Stimulated activated CD8-positive, alpha-beta memory T cell treated with anti-CD3 and anti-CD28 coated beads, Interleukin-2, amount 100 ng/mL, for 1 hour (primary cell): ENCODE measurements around the gene TRIM39.
"Not testable (repeated sequence)": the region's sequence is repeated elsewhere in the genome, so short reads cannot be mapped to it uniquely, and the experiment has no call there.

Source experiments
- DNase-seq, 2 donors: peaks; one replicate each; pipeline ENCODE4 v3.0.0-alpha.2; 2020; ENCODE audit warnings: low read depth in 2 of 2

The TRIM39 gene

GRCh38 chr6:30361661-30362060 lies 34.9 kb downstream of the TRIM39 start:
- DNase-seq = no peak

- no peak for DNase-seq
Measured at GRCh38 chr6:30363459-30363858, 36.7 kb downstream of the TRIM39 start.

GRCh38 chr6:30364591-30364990 lies 37.9 kb downstream of the TRIM39 start:
- no peak for DNase-seq

GRCh38 chr6:30369280-30369679 lies 42.6 kb downstream of the TRIM39 start:
- not testable (repeated sequence) for DNase-seq

GRCh38 chr6:30378290-30378937 lies 51.7 kb downstream of the TRIM39 start:
- DNase-seq = no peak

- no peak for DNase-seq
Measured at GRCh38 chr6:30380464-30380863, 53.7 kb downstream of the TRIM39 start.

GRCh38 chr6:30386166-30386565 lies 59.4 kb downstream of the TRIM39 start:
- no peak for DNase-seq

GRCh38 chr6:30391240-30391639 lies 64.5 kb downstream of the TRIM39 start:
- DNase-seq = no peak
